HEK293 (cell line): Measurements from ENCODE around the gene FUT6.

ENCODE experiments used
- EGR2 ChIP-seq: fragments of 450-650 bp; formaldehyde crosslinking; IDR thresholded peaks from 2 replicates; pipeline ENCODE4 v1.5.1; 2016; ENCODE audit warnings: low read depth, missing biosample characterization, missing genetic modification characterization
- ELK4 ChIP-seq: IDR thresholded peaks from 2 replicates; pipeline ENCODE4 v1.6.1; 2011; ENCODE audit warnings: mild to moderate bottlenecking, low read depth, low read length, borderline replicate concordance
- IKZF3 ChIP-seq: fragments of 450-650 bp; IDR thresholded peaks from 2 replicates; pipeline ENCODE4 v1.5.0; 2018; ENCODE audit warnings: missing biosample characterization, mild to moderate bottlenecking, missing genetic modification characterization, moderate library complexity
- REST ChIP-seq: fragments of 450-650 bp; formaldehyde crosslinking; IDR thresholded peaks from 2 replicates; pipeline ENCODE4 v1.5.1; 2016; ENCODE audit warnings: missing biosample characterization, missing genetic modification characterization
- ZIC2 ChIP-seq: fragments of 450-650 bp; formaldehyde crosslinking; IDR thresholded peaks from 2 replicates; pipeline ENCODE4 v1.5.1; 2016; ENCODE audit warnings: missing biosample characterization, missing genetic modification characterization
- ZNF157 ChIP-seq: fragments of 450-650 bp; formaldehyde crosslinking; IDR thresholded peaks from 2 replicates; pipeline ENCODE4 v1.5.1; 2016; ENCODE audit warnings: missing biosample characterization, missing genetic modification characterization
- ZNF311 ChIP-seq: fragments of 450-650 bp; formaldehyde crosslinking; IDR thresholded peaks from 2 replicates; pipeline ENCODE4 v1.5.1; 2017; ENCODE audit warnings: missing biosample characterization, missing genetic modification characterization, borderline replicate concordance
- ZNF362 ChIP-seq: fragments of 450-650 bp; formaldehyde crosslinking; IDR thresholded peaks from 2 replicates; pipeline ENCODE4 v1.5.1; 2016; ENCODE audit warnings: missing biosample characterization, missing genetic modification characterization
- ZNF391 ChIP-seq: fragments of 450-650 bp; formaldehyde crosslinking; IDR thresholded peaks from 2 replicates; pipeline ENCODE4 v1.5.1; 2016; ENCODE audit warnings: low read depth, missing biosample characterization, missing genetic modification characterization, borderline replicate concordance
- ZNF398 ChIP-seq: fragments of 450-650 bp; formaldehyde crosslinking; IDR thresholded peaks from 2 replicates; pipeline ENCODE4 v1.5.1; 2017; ENCODE audit warnings: missing biosample characterization, missing genetic modification characterization
- ZNF426 ChIP-seq: fragments of 450-650 bp; formaldehyde crosslinking; IDR thresholded peaks from 2 replicates; pipeline ENCODE4 v1.5.1; 2017; ENCODE audit warnings: missing biosample characterization, missing genetic modification characterization, mild to moderate bottlenecking, inconsistent platforms, moderate library complexity
- ZNF433 ChIP-seq: fragments of 450-650 bp; formaldehyde crosslinking; IDR thresholded peaks from 2 replicates; pipeline ENCODE4 v1.5.1; 2016; ENCODE audit warnings: missing biosample characterization, missing genetic modification characterization, low read depth
- ZNF518A ChIP-seq: fragments of 450-650 bp; formaldehyde crosslinking; conservative IDR thresholded peaks from 2 replicates; pipeline ENCODE4 v1.5.1; 2016; ENCODE audit warnings: low read depth, missing biosample characterization, missing genetic modification characterization
- ZNF558 ChIP-seq: fragments of 450-650 bp; formaldehyde crosslinking; IDR thresholded peaks from 2 replicates; pipeline ENCODE4 v1.5.1; 2016; ENCODE audit warnings: missing biosample characterization, missing genetic modification characterization
- ZNF561 ChIP-seq: fragments of 450-650 bp; IDR thresholded peaks from 2 replicates; pipeline ENCODE4 v1.5.1; 2018; ENCODE audit warnings: missing biosample characterization, missing genetic modification characterization, borderline replicate concordance
- ZNF658 ChIP-seq: fragments of 450-650 bp; formaldehyde crosslinking; IDR thresholded peaks from 2 replicates; pipeline ENCODE4; 2016; ENCODE audit warnings: missing biosample characterization, missing genetic modification characterization
- ZNF670 ChIP-seq: fragments of 450-650 bp; formaldehyde crosslinking; IDR thresholded peaks from 2 replicates; pipeline ENCODE4 v1.5.1; 2016; ENCODE audit warnings: missing biosample characterization, missing genetic modification characterization, low read depth
- ZNF707 ChIP-seq: fragments of 450-650 bp; formaldehyde crosslinking; IDR thresholded peaks from 2 replicates; pipeline ENCODE4 v1.5.1; 2016; ENCODE audit warnings: missing biosample characterization, missing genetic modification characterization
- ZNF747 ChIP-seq: fragments of 450-650 bp; formaldehyde crosslinking; IDR thresholded peaks from 2 replicates; pipeline ENCODE4 v1.5.1; 2016; ENCODE audit warnings: missing biosample characterization, missing genetic modification characterization
- ZNF791 ChIP-seq: fragments of 450-650 bp; formaldehyde crosslinking; IDR thresholded peaks from 2 replicates; pipeline ENCODE4 v1.5.1; 2016; ENCODE audit warnings: missing biosample characterization, missing genetic modification characterization
- ZNF843 ChIP-seq: fragments of 450-650 bp; formaldehyde crosslinking; IDR thresholded peaks from 2 replicates; pipeline ENCODE4 v1.5.1; 2016; ENCODE audit warnings: missing biosample characterization, missing genetic modification characterization
- ZSCAN18 ChIP-seq: fragments of 450-650 bp; formaldehyde crosslinking; IDR thresholded peaks from 2 replicates; pipeline ENCODE4 v1.5.1; 2016; ENCODE audit warnings: missing biosample characterization, missing genetic modification characterization
- ZSCAN5A ChIP-seq: fragments of 450-650 bp; formaldehyde crosslinking; IDR thresholded peaks from 2 replicates; pipeline ENCODE4 v1.5.1; 2016; ENCODE audit warnings: missing biosample characterization, missing genetic modification characterization

FUT6 gene

GRCh38 chr19:5803752-5804515 lies 35.6 kb downstream of the FUT6 start (continued):
- TF ChIP-seq ZNF518A (tag by site-specific recombination) (no peak), ZSCAN18 (tag by site-specific recombination) (peak; percentile 51; the same call in 1 of the 2 replicates), ZNF398 (tag by site-specific recombination) (peak; percentile 60), ZNF426 (tag by site-specific recombination) (no peak), ZNF670 (tag by site-specific recombination) (no peak), ZNF561 (tag by site-specific recombination) (peak; percentile 100), ZNF843 (tag by site-specific recombination) (0 out of 2 replicates have a peak, but pooled peaks have one; percentile 41), ZNF311 (tag by site-specific recombination) (no peak), ZNF707 (tag by site-specific recombination) (no peak), ZNF791 (tag by site-specific recombination) (no peak), ZNF747 (no peak), ZNF157 (no peak), ZIC2 (tag by site-specific recombination) (peak; percentile 93), ZNF658 (no peak), IKZF3 (tag by site-specific recombination) (peak; percentile 84), ZNF433 (no peak), ZNF391 (tag by site-specific recombination) (peak; percentile 78; the same call in 1 of the 2 replicates), ELK4 (no peak), ZNF362 (no peak), REST (tag by site-specific recombination) (no peak; the same call in 1 of the 2 replicates), ZNF558 (tag by site-specific recombination) (peak; percentile 42; the same call in 1 of the 2 replicates), ZSCAN5A (tag by site-specific recombination) (0 out of 2 replicates have a peak, but pooled peaks have one; percentile 18), EGR2 (tag by site-specific recombination) (peak; percentile 71)
